Measurements from ENCODE around the gene TBK1. TPM values are rescaled to one million over a fixed set of nuclear protein-coding genes. Genes with fewer than 3 reads are reported as not detected.

TBK1 gene
- total RNA-seq, 1 experiment from 2014 or later: 32.4 TPM

DNA sequence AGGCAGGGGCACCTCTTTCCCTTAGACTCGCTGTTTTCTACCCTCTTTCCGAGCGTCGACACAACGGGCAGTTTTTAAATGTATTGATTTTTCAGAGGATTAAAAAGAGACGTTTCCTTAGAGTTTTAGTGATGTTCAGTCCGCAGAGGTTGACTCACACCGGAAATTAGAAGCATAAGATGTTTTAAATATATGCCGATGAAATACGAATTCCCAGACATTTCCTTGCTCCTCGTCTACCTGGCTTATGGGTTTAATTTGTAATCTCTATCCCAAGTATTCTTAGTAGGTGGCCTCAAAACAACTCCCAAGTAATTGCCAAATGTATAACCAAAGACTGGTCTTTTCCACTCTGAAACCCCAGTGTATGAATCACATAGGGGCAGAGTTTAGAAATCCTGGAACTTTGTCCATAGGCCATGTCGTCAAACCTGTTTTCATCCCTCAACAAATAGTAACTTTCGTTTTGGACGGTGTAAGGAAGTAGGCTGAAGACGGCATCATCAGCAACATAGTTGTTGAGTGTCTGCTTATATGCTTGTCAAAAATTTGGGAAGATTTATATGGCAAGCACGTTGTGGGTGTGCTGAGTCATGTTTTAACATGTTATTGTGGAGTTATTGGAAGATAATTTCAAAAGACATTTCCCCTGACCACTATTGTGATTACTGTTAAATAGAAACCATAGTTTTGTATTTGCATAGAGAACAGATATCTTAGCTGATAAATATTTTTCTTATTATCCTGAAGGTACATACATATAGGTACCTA is 824 bp downstream of the TBK1 start:
- H3K9me3 ChIP-seq (ENCODE audit: control insufficient read depth, insufficient read depth, low read depth, low read length): no peaks in the 10 kb centered on the region
- TF ChIP-seq POLR2AphosphoS5 (IDR thresholded peaks at IDR 0.05; ENCODE audit: low read depth, low read length) (no peak), SIN3A (IDR thresholded peaks at IDR 0.05; ENCODE audit: borderline replicate concordance, insufficient read depth, low read depth, low read length) (0 out of 2 replicates have a peak, but pooled peaks have one; percentile 1)
- TF ChIP-seq, protein P1, sequence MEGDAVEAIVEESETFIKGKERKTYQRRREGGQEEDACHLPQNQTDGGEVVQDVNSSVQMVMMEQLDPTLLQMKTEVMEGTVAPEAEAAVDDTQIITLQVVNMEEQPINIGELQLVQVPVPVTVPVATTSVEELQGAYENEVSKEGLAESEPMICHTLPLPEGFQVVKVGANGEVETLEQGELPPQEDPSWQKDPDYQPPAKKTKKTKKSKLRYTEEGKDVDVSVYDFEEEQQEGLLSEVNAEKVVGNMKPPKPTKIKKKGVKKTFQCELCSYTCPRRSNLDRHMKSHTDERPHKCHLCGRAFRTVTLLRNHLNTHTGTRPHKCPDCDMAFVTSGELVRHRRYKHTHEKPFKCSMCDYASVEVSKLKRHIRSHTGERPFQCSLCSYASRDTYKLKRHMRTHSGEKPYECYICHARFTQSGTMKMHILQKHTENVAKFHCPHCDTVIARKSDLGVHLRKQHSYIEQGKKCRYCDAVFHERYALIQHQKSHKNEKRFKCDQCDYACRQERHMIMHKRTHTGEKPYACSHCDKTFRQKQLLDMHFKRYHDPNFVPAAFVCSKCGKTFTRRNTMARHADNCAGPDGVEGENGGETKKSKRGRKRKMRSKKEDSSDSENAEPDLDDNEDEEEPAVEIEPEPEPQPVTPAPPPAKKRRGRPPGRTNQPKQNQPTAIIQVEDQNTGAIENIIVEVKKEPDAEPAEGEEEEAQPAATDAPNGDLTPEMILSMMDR (IDR thresholded peaks at IDR 0.05): no peak
- ATAC-seq (0 out of 2 replicates have a peak, but pooled peaks have one; percentile 29), DNase-seq (ENCODE audit: low read depth, low spot score) (no peak)
- ChIA-PET POLR2A (no interaction called here), CTCF (no interaction called here)
- TSS peak; percentile 66 for BruUV-seq (replicated peaks)
- H3K27ac ChIP-seq (ENCODE audit: low read length): peak overlapping the region; percentile 93
- H3K27me3 ChIP-seq (ENCODE audit: control insufficient read depth, insufficient read depth, low read length): no peaks in the 10 kb centered on the region
- peaks cover 11% of the 10 kb centered on the region for H3K4me1 ChIP-seq (ENCODE audit: control insufficient read depth, insufficient read depth, low read length)
- in situ Hi-C loops (cut with HindIII; ENCODE audit: low pct_unique_long_range_greater_than_20kb, low sequenced_read_pairs) (no loop called here), intact Hi-C loops (cut with micrococcal nuclease; ENCODE audit: unreplicated experiment) (no loop called here)
- H3K4me3 ChIP-seq (ENCODE audit: low read depth in 2 of 2, low read length in 2 of 2): peak overlapping the region; percentile 84 to 94
- peaks cover 24% of the 10 kb centered on the region for H3K36me3 ChIP-seq (ENCODE audit: control insufficient read depth, insufficient read depth, low read length)

DNA sequence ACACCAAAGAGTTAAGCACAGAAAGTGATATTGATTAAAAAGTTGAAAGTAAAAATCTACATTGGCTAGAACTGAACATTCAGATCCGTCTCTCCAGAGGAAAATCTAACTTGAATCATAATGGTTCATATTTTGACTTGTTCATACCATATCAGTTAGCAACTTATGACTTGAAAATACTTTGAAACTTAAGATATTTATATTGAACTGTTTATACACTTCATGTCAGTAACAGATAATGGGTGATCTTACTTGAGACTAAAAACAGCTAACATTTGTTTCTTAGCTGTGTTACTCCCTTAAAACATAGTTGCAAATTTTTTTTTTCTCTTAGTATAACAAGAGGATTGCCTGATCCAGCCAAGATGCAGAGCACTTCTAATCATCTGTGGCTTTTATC is 3.6 kb downstream of the TBK1 start:
- H3K4me1 ChIP-seq (ENCODE audit: control insufficient read depth, insufficient read depth, low read length): peaks cover 22% of the 10 kb centered on the region
- H3K27ac ChIP-seq (ENCODE audit: low read length): 0 out of 2 replicates have a peak overlapping the region, but pooled peaks have one; percentile 29
- BruUV-seq (replicated peaks): no TSS peak
- H3K4me3 ChIP-seq (ENCODE audit: low read depth in 2 of 2, low read length in 2 of 2): no peak overlapping the region
- in situ Hi-C loops (cut with HindIII; ENCODE audit: low pct_unique_long_range_greater_than_20kb, low sequenced_read_pairs): no loop called here
- intact Hi-C loops (cut with micrococcal nuclease; ENCODE audit: unreplicated experiment): no loop called here
- ChIA-PET CTCF (no interaction called here), POLR2A (no interaction called here)
- H3K36me3 ChIP-seq (ENCODE audit: control insufficient read depth, insufficient read depth, low read length): peaks cover 24% of the 10 kb centered on the region
- ATAC-seq (no peak), DNase-seq (ENCODE audit: low read depth, low spot score) (no peak)
- H3K27me3 ChIP-seq (ENCODE audit: control insufficient read depth, insufficient read depth, low read length): no peaks in the 10 kb centered on the region
- no peaks in the 10 kb centered on the region for H3K9me3 ChIP-seq (ENCODE audit: control insufficient read depth, insufficient read depth, low read depth, low read length)
- TF ChIP-seq SIN3A (IDR thresholded peaks at IDR 0.05; ENCODE audit: borderline replicate concordance, insufficient read depth, low read depth, low read length) (no peak), TCF7L2 (IDR thresholded peaks at IDR 0.05; ENCODE audit: low read depth, low read length) (no peak), POLR2AphosphoS5 (IDR thresholded peaks at IDR 0.05; ENCODE audit: low read depth, low read length) (no peak)
- TF ChIP-seq, protein P2, sequence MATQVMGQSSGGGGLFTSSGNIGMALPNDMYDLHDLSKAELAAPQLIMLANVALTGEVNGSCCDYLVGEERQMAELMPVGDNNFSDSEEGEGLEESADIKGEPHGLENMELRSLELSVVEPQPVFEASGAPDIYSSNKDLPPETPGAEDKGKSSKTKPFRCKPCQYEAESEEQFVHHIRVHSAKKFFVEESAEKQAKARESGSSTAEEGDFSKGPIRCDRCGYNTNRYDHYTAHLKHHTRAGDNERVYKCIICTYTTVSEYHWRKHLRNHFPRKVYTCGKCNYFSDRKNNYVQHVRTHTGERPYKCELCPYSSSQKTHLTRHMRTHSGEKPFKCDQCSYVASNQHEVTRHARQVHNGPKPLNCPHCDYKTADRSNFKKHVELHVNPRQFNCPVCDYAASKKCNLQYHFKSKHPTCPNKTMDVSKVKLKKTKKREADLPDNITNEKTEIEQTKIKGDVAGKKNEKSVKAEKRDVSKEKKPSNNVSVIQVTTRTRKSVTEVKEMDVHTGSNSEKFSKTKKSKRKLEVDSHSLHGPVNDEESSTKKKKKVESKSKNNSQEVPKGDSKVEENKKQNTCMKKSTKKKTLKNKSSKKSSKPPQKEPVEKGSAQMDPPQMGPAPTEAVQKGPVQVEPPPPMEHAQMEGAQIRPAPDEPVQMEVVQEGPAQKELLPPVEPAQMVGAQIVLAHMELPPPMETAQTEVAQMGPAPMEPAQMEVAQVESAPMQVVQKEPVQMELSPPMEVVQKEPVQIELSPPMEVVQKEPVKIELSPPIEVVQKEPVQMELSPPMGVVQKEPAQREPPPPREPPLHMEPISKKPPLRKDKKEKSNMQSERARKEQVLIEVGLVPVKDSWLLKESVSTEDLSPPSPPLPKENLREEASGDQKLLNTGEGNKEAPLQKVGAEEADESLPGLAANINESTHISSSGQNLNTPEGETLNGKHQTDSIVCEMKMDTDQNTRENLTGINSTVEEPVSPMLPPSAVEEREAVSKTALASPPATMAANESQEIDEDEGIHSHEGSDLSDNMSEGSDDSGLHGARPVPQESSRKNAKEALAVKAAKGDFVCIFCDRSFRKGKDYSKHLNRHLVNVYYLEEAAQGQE (IDR thresholded peaks at IDR 0.05; ENCODE audit: insufficient read depth in 1 of 2, low read depth in 2 of 2, low read length in 1 of 2): no peak
- TF ChIP-seq, protein P1 (IDR thresholded peaks at IDR 0.05): no peak

All from Panc1 (cell line).